ENCODE measurements around the gene FHIP1A. TPM values are rescaled to one million over a fixed set of nuclear protein-coding genes. Genes with fewer than 3 reads are reported as not detected.

FHIP1A gene
- total and polyA plus RNA-seq, 2 of the 13 experiments (the other 11 are each of a cell fraction or from before 2014, with no cell fraction given): 4.1 to 6.2 TPM

DNA sequence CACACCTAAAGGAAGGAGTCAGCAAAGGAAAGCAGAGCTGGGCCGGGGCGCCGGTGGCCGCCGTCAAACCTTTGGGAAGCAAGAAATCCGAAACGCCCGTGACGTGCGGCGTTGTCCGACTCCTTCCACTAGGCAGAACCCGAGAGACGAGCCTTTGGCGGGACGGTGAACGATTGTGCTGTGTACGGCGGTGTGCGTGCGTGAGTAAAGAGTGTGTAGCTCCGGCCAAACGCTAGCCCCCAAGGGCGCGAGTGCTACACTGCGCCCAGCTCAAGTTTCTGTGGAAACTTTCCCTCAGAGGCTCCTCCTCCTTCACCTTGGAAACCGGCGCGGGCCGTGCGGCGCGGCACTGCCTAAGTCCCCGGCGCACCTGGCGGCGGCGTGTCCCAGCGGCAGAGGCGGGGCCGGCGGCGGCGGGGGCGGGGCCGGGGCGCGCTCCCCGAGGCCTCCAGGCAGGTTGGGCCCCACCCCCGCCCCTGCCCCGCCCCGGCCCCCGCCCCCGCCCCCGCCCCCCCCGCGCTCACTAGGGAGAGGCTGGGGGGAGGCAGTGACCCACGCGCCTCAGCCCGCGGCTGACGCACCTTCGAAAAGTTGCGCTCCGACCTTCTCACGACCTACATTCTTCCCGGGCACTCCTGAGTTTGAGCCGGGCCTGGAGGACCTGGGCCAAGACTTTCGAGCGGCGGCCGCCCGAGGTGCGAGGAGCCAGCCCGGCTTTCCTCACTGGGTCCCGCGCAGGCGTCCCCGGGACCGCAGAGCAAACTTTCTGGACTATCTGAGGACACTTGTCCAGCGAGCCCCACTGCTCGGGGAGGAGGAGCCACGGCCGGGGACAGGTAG lies at the start of gene FHIP1A (continued):
- TF ChIP-seq SMARCE1 (IDR thresholded peaks at IDR 0.05; ENCODE audit: borderline replicate concordance): no peak
- peak; percentile 58 for TF ChIP-seq PHF8 (CRISPR knock-in tag; IDR thresholded peaks at IDR 0.05)
- no peak for TF ChIP-seq PRDM10 (CRISPR knock-in tag; IDR thresholded peaks at IDR 0.05; ENCODE audit: low read depth)
- TF ChIP-seq YY1 (IDR thresholded peaks at IDR 0.05; ENCODE audit: insufficient read depth, insufficient replicate concordance, low read depth, low read length): peak; percentile 16
- no peak for TF ChIP-seq MBD4 (IDR thresholded peaks at IDR 0.05; ENCODE audit: borderline replicate concordance, low read length)
- 0 out of 2 replicates have a peak, but pooled peaks have one; percentile 51 for TF ChIP-seq ZSCAN31 (CRISPR knock-in tag; IDR thresholded peaks at IDR 0.05; ENCODE audit: low read depth)
- no peak for TF ChIP-seq ZNF790 (CRISPR knock-in tag; IDR thresholded peaks at IDR 0.05; ENCODE audit: borderline replicate concordance)
- no peak for TF ChIP-seq EZH2 (conservative IDR thresholded peaks at IDR 0.05; ENCODE audit: low read depth, low read length)
- TF ChIP-seq REXO4 (CRISPR knock-in tag; IDR thresholded peaks at IDR 0.05; ENCODE audit: borderline replicate concordance): no peak
- no peak for TF ChIP-seq IRF9 (CRISPR knock-in tag; IDR thresholded peaks at IDR 0.05; ENCODE audit: borderline replicate concordance)
- TF ChIP-seq SP1 (IDR thresholded peaks at IDR 0.05): no peak
- no peak for TF ChIP-seq SP1 (CRISPR knock-in tag; IDR thresholded peaks at IDR 0.05)
- TF ChIP-seq ZNF274 (CRISPR knock-in tag; IDR thresholded peaks at IDR 0.05): no peak
- TF ChIP-seq TBX2 (CRISPR knock-in tag; IDR thresholded peaks at IDR 0.05; ENCODE audit: borderline replicate concordance): no peak; the same call in 1 of the 2 replicates
- TF ChIP-seq NAIF1 (CRISPR knock-in tag; IDR thresholded peaks at IDR 0.05; ENCODE audit: borderline replicate concordance): no peak
- TF ChIP-seq E2F2 (CRISPR knock-in tag; IDR thresholded peaks at IDR 0.05; ENCODE audit: borderline replicate concordance): no peak; the same call in 1 of the 2 replicates
- peak; percentile 57; the same call in 1 of the 2 replicates for TF ChIP-seq TAF1 (CRISPR knock-in tag; IDR thresholded peaks at IDR 0.05)
- no peak; the same call in 1 of the 2 replicates for TF ChIP-seq GZF1 (CRISPR knock-in tag; IDR thresholded peaks at IDR 0.05)
- TF ChIP-seq HMG20A (CRISPR knock-in tag; IDR thresholded peaks at IDR 0.05; ENCODE audit: borderline replicate concordance): no peak
- peak; percentile 30; the same call in 1 of the 2 replicates for TF ChIP-seq ZFX (CRISPR knock-in tag; IDR thresholded peaks at IDR 0.05; ENCODE audit: low read depth)
- TF ChIP-seq THAP8 (CRISPR knock-in tag; IDR thresholded peaks at IDR 0.05; ENCODE audit: borderline replicate concordance): no peak; the same call in 1 of the 2 replicates
- peak; percentile 44 for TF ChIP-seq SKI (IDR thresholded peaks at IDR 0.05; ENCODE audit: partially characterized antibody)
- no peak for TF ChIP-seq ZC3H4 (CRISPR knock-in tag; IDR thresholded peaks at IDR 0.05; ENCODE audit: borderline replicate concordance)
- no peak for TF ChIP-seq NFYC (CRISPR knock-in tag; IDR thresholded peaks at IDR 0.05)

Data from HepG2 (cell line).